ENCODE data around the gene PUS3.
"Not testable (repeated sequence)": the region's sequence is repeated elsewhere in the genome, so short reads cannot be mapped to it uniquely, and the experiment has no call there.

Gene PUS3

GRCh38 chr11:125916683-125917347 is 13.8 kb upstream of the PUS3 start:
- DNase-seq (ENCODE audit: low read depth in 2 of 2), result no peak

GRCh38 chr11:125914601-125915000 is 11.6 kb upstream of the PUS3 start:
- DNase-seq (ENCODE audit: low read depth in 2 of 2), result not testable (repeated sequence)

- DNase-seq (ENCODE audit: low read depth in 2 of 2), result no peak
Observed at GRCh38 chr11:125910226-125910849, 7.3 kb upstream of the PUS3 start.

GRCh38 chr11:125904678-125905077 is 1.7 kb upstream of the PUS3 start:
- DNase-seq (ENCODE audit: low read depth in 2 of 2), result no peak

GRCh38 chr11:125903711-125904659 is 979 bp upstream of the PUS3 start, which contains the start of gene DDX25:
Gene DDX25 (plus strand): TSS chr11:125904508. CDS start chr11:125904518, 10 bp downstream.
- no peak for DNase-seq (ENCODE audit: low read depth in 2 of 2)

GRCh38 chr11:125902277-125902926 is 604 bp downstream of the PUS3 start:
- DNase-seq (ENCODE audit: low read depth in 2 of 2), result no peak

- no peak for DNase-seq (ENCODE audit: low read depth in 2 of 2)
Observed at GRCh38 chr11:125901872-125902271, 1.1 kb downstream of the PUS3 start.

- DNase-seq (ENCODE audit: low read depth in 2 of 2), result no peak
Observed at GRCh38 chr11:125892994-125893393, 10.0 kb downstream of the PUS3 start.

GRCh38 chr11:125892071-125892470 is 10.9 kb downstream of the PUS3 start:
- DNase-seq (ENCODE audit: low read depth in 2 of 2), result no peak

- DNase-seq (ENCODE audit: low read depth in 2 of 2), result no peak
Observed at GRCh38 chr11:125890447-125891100, 12.4 kb downstream of the PUS3 start.

GRCh38 chr11:125887373-125888324 is 15.4 kb downstream of the PUS3 start, which contains the start of gene HYLS1:
Gene HYLS1 (plus strand): TSS chr11:125887668. CDS start chr11:125899369, 11,701 bp downstream.
- DNase-seq (ENCODE audit: low read depth in 2 of 2), result peak; percentile 86 to 92

- DNase-seq (ENCODE audit: low read depth in 2 of 2), result peak in 1 of 2 donors; percentile 17
Observed at GRCh38 chr11:125886997-125887372, 16.0 kb downstream of the PUS3 start.

- DNase-seq (ENCODE audit: low read depth in 2 of 2), result no peak
Observed at GRCh38 chr11:125883375-125883774, 19.6 kb downstream of the PUS3 start.

GRCh38 chr11:125881291-125881690 is 21.7 kb downstream of the PUS3 start:
- DNase-seq (ENCODE audit: low read depth in 2 of 2), result no peak

GRCh38 chr11:125874556-125875124 is 28.4 kb downstream of the PUS3 start:
- no peak for DNase-seq (ENCODE audit: low read depth in 2 of 2)

GRCh38 chr11:125873881-125874555 is 29.0 kb downstream of the PUS3 start:
- no peak for DNase-seq (ENCODE audit: low read depth in 2 of 2)

GRCh38 chr11:125872138-125872491 is 30.9 kb downstream of the PUS3 start:
- no peak for DNase-seq (ENCODE audit: low read depth in 2 of 2)

- DNase-seq (ENCODE audit: low read depth in 2 of 2), result no peak
Observed at GRCh38 chr11:125871391-125872137, 31.4 kb downstream of the PUS3 start.

Measured in stimulated activated CD8-positive, alpha-beta memory T cell treated with anti-CD3 and anti-CD28 coated beads, Interleukin-15, amount 100 ng/mL, for 4 hours (primary cell).